ENCODE data around the gene ZNF697.
"Not testable (repeated sequence)": the region's sequence is repeated elsewhere in the genome, so short reads cannot be mapped to it uniquely, and the experiment has no call there.

ZNF697 gene

GRCh38 chr1:119600561-119600960 is 47.5 kb downstream of the ZNF697 start:
- no peak for DNase-seq

GRCh38 chr1:119595606-119596005 is 52.5 kb downstream of the ZNF697 start:
- DNase-seq: no peak

GRCh38 chr1:119595168-119595567 is 52.9 kb downstream of the ZNF697 start:
- no peak for DNase-seq

- no peak for DNase-seq
Observed at GRCh38 chr1:119594376-119594775, 53.7 kb downstream of the ZNF697 start.

GRCh38 chr1:119593805-119594204 is 54.3 kb downstream of the ZNF697 start:
- DNase-seq: no peak

- DNase-seq: no peak
Observed at GRCh38 chr1:119590393-119590792, 57.7 kb downstream of the ZNF697 start.

- DNase-seq: no peak
Observed at GRCh38 chr1:119588621-119589020, 59.4 kb downstream of the ZNF697 start.

- DNase-seq: no peak
Observed at GRCh38 chr1:119587341-119587740, 60.7 kb downstream of the ZNF697 start.

- not testable (repeated sequence) for DNase-seq
Observed at GRCh38 chr1:119585801-119586200, 62.3 kb downstream of the ZNF697 start.

GRCh38 chr1:119582801-119583200 is 65.3 kb downstream of the ZNF697 start:
- peak; percentile 7 to 56 for DNase-seq

- not testable (repeated sequence) for DNase-seq
Observed at GRCh38 chr1:119581076-119581475, 67.0 kb downstream of the ZNF697 start.

GRCh38 chr1:119573886-119574285 is 74.2 kb downstream of the ZNF697 start:
- no peak for DNase-seq

GRCh38 chr1:119569930-119570622 is 78.0 kb downstream of the ZNF697 start:
- DNase-seq: peak in 1 of 2 donors; percentile 48
